Body of pancreas (tissue), 4 donors: ENCODE results near the gene TEKT3. TPM values are rescaled to one million over a fixed set of nuclear protein-coding genes. Genes with fewer than 3 reads are reported as not detected.
A peak's percentile ranks its signal among the peaks of the same experiment; 100 is the strongest.

Experiments used
- ATAC-seq: fragments of 150-250 bp; one replicate; pipeline ENCODE4 v1.9.1; 2016
- DNase-seq, 4 donors: peaks; one replicate each; pipeline ENCODE4 v3.0.0-alpha.2; 2019
- H3K27ac ChIP-seq, 4 donors: fragments of 200-600 bp; sonication (generic); 1 replicate in 3 of 4; 2 replicates in 1 of 4; pipeline versions ENCODE4 v1.5.1 to v1.6.1; 2016 to 2019; ENCODE audit warnings: mild to moderate bottlenecking in 1 of 4, mixed read lengths in 1 of 4, moderate library complexity in 1 of 4
- H3K27me3 ChIP-seq, 2 donors: fragments of 200-600 bp; sonication (generic); one replicate each; pipeline ENCODE4 v1.6.0; 2016; ENCODE audit warnings: mild to moderate bottlenecking in 1 of 2
- H3K36me3 ChIP-seq, 2 donors: fragments of 200-600 bp; sonication (generic); replicated peaks in 1 of 2; 2 replicates each; pipeline ENCODE4 v1.5.1; 2016; ENCODE audit warnings: low read depth in 2 of 2; ENCODE audit not compliant: insufficient read depth in 1 of 2
- H3K4me1 ChIP-seq: fragments of 200-600 bp; sonication (generic); one replicate; pipeline ENCODE4 v1.6.0; 2016
- H3K4me3 ChIP-seq, 2 donors: fragments of 200-600 bp; sonication (generic); 1 replicate in 1 of 2; 2 replicates in 1 of 2; pipeline ENCODE4 v1.5.1; 2016 to 2019
- H3K9me3 ChIP-seq, 3 donors: fragments of 200-600 bp; sonication (generic); 1 replicate in 2 of 3; 2 replicates in 1 of 3; pipeline ENCODE4 v1.5.1; 2016
- CTCF ChIP-seq, 7 experiments: fragments of 450-650 bp in 4 of 7; fragments of 200-600 bp in 3 of 7; sonication (generic) in 3 of 7; IDR thresholded peaks; one replicate each; pipeline ENCODE4 v1.5.1; 2016 to 2019; ENCODE audit warnings: antibody characterized with exemption in 7 of 7
- POLR2A ChIP-seq, 3 donors: fragments of 450-650 bp; IDR thresholded peaks; one replicate each; pipeline ENCODE4 v1.6.1; 2016; ENCODE audit warnings: antibody characterized with exemption in 3 of 3, mild to moderate bottlenecking in 2 of 3
- WGBS, 2 donors: methylation state at CpG; one replicate each; pipeline ENCODE4 v1.1.5; 2017; 5-methylcytosine and 5-hydroxymethylcytosine counted together
- intact Hi-C: fragments of 100-400 bp; cut with DNase I; formaldehyde crosslinking; loops from one replicate; pipeline ENCODE4 v1.15.1; 2023
- small RNA-seq: library from RNA; depleted of rRNA; stranded (forward); fragments of <200 nt; gene quantifications from one replicate; pipeline ENCODE3, GENCODE V24; 2016
- total RNA-seq, 2 donors: library from RNA; depleted of rRNA; stranded (reverse); fragments of >200 nt; gene quantifications; one replicate each; pipeline ENCODE4 v1.1.0, GENCODE V29; 2016

TEKT3 gene
- total RNA-seq, 2 donors from 2014 or later = not detected

GRCh38 chr17:15257796-15258512, 83.4 kb downstream of the TEKT3 start:
- WGBS, 2 donors = 83 to 87% methylated on average over 6 of the region's 6 CpGs
- Histone ChIP-seq H3K4me3 (no peak overlapping the region), H3K27ac (no peak overlapping the region), H3K36me3 (no peaks in the 10 kb centered on the region), H3K27me3 (peaks cover 0 to 12% of the 10 kb centered on the region in 2 donors), H3K9me3 (no peaks in the 10 kb centered on the region), H3K4me1 (peaks cover 38% of the 10 kb centered on the region)
- ATAC-seq (no peak), DNase-seq (no peak)
- intact Hi-C loops = loop anchor here (10.0 kb wide), 1 partner anchor 247 kb away; no protein-coding TSS in a partner anchor
- TF ChIP-seq POLR2A (IDR thresholded peaks at IDR 0.05) (no peak), CTCF (IDR thresholded peaks at IDR 0.05) (no peak)

DNA sequence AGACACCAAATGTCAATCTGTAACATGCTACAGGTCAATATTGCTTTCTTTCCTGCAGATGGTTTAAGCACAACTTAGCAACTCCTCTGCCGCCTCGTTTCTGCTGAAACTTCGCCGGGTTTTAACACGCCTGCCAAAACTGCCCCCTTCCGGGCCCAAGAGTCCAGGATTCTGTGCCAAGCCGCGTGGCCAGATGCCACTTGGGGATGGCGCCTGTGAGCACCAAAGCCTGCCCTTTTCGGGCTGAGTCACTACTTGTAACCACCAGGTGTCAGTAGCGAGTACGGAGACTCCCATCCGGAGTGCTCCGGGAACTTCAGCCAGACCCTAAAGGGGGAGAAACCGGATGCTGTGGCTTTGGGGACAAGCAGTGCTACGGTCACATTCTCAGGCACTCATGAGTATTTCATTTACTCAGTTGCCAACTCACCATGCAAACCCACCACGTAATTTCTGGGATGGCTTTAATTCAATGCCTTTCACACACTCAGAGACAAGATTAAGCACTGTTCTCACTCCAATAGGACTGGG, 84.1 kb downstream of the TEKT3 start:
- H3K4me3 ChIP-seq = no peak overlapping the region
- peaks cover 0 to 11% of the 10 kb centered on the region in 2 donors for H3K27me3 ChIP-seq
- WGBS, 2 donors = 1 to 3% methylated on average over 14 to 17 of the region's 17 CpGs
- intact Hi-C loops = loop anchor here (10.0 kb wide), 1 partner anchor 247 kb away; no protein-coding TSS in a partner anchor
- peaks cover 32% of the 10 kb centered on the region for H3K4me1 ChIP-seq
- DNase-seq (peak; percentile 77 to 83 (median 80)), ATAC-seq (peak; percentile 54)
- H3K9me3 ChIP-seq = no peaks in the 10 kb centered on the region
- no peaks in the 10 kb centered on the region for H3K36me3 ChIP-seq
- TF ChIP-seq CTCF (IDR thresholded peaks at IDR 0.05) = peak; percentile 68 to 82 (median 79)
- TF ChIP-seq POLR2A (IDR thresholded peaks at IDR 0.05) = no peak
- no peak overlapping the region for H3K27ac ChIP-seq

GRCh38 chr17:15256689-15257088, 84.7 kb downstream of the TEKT3 start:
- Histone ChIP-seq H3K36me3 (no peaks in the 10 kb centered on the region), H3K4me3 (no peak overlapping the region), H3K9me3 (no peaks in the 10 kb centered on the region), H3K27ac (no peak overlapping the region), H3K27me3 (peaks cover 0 to 4% of the 10 kb centered on the region in 2 donors), H3K4me1 (peaks cover 25% of the 10 kb centered on the region)
- TF ChIP-seq CTCF (IDR thresholded peaks at IDR 0.05) = no peak
- intact Hi-C loops = loop anchor here (10.0 kb wide), 1 partner anchor 248 kb away; no protein-coding TSS in a partner anchor
- WGBS, 2 donors = 58 to 61% methylated on average over 7 of the region's 7 CpGs
- DNase-seq = no peak
- ATAC-seq = no peak

- DNase-seq (peak in 1 of 4 donors; percentile 18), ATAC-seq (no peak)
- Histone ChIP-seq H3K4me1 (peaks cover 17% of the 10 kb centered on the region), H3K36me3 (no peaks in the 10 kb centered on the region), H3K4me3 (no peak overlapping the region), H3K9me3 (no peaks in the 10 kb centered on the region), H3K27ac (no peak overlapping the region), H3K27me3 (no peaks in the 10 kb centered on the region)
- no peak for TF ChIP-seq POLR2A (IDR thresholded peaks at IDR 0.05)
- no peak for TF ChIP-seq CTCF (IDR thresholded peaks at IDR 0.05)
- intact Hi-C loops = loop anchor here (10.0 kb wide), 1 partner anchor 249 kb away; no protein-coding TSS in a partner anchor
- WGBS, 2 donors = 78 to 79% methylated on average over 13 of the region's 13 CpGs
Measured at GRCh38 chr17:15255713-15256454, 85.5 kb downstream of the TEKT3 start.

Small RNA genes within 50 kb of the gene (small RNA-seq; reads per million reads assigned to genes)
- not detected for gene RNU6-799P

Other genes with a start within 250 kb of the TEKT3 start
- 10 to 100 TPM; 23.1 to 53.1 TPM for gene PMP22, start 76.3 kb downstream of the TEKT3 start, total RNA-seq
- gene CDRT4, start 126.0 kb upstream of the TEKT3 start, total RNA-seq = 10 to 100 TPM in 1 of 2 donors, 1 to 10 TPM in 1; 2.3 to 48.1 TPM
- gene TVP23C, start 221.9 kb upstream of the TEKT3 start, total RNA-seq = 10 to 100 TPM; 31.4 to 53.7 TPM